ENCODE data around the gene MACROD2.

Gene MACROD2

DNA sequence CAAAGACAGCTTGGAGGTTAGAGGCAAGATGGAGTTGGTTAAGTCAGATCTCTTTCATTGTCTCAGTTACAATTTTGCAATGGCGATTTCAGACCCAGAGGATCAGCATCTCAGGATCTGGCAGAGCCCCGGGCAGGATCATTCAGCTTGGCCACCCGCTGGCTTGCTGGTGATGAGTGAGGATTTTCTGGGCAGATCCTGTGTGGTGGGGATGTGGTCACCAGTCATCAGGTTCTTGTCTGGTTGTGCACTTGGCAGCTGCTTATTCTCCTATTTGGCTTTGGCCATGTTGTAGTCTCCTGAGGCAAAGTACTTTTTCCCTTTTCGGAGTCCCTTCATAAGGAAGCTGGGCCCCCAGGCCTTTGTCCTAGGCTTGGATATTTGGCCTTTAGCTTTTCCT is 1624.0 kb downstream of the MACROD2 start (continued):
- TF ChIP-seq, protein P1, sequence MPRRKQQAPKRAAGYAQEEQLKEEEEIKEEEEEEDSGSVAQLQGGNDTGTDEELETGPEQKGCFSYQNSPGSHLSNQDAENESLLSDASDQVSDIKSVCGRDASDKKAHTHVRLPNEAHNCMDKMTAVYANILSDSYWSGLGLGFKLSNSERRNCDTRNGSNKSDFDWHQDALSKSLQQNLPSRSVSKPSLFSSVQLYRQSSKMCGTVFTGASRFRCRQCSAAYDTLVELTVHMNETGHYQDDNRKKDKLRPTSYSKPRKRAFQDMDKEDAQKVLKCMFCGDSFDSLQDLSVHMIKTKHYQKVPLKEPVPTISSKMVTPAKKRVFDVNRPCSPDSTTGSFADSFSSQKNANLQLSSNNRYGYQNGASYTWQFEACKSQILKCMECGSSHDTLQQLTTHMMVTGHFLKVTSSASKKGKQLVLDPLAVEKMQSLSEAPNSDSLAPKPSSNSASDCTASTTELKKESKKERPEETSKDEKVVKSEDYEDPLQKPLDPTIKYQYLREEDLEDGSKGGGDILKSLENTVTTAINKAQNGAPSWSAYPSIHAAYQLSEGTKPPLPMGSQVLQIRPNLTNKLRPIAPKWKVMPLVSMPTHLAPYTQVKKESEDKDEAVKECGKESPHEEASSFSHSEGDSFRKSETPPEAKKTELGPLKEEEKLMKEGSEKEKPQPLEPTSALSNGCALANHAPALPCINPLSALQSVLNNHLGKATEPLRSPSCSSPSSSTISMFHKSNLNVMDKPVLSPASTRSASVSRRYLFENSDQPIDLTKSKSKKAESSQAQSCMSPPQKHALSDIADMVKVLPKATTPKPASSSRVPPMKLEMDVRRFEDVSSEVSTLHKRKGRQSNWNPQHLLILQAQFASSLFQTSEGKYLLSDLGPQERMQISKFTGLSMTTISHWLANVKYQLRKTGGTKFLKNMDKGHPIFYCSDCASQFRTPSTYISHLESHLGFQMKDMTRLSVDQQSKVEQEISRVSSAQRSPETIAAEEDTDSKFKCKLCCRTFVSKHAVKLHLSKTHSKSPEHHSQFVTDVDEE (CRISPR knock-in tag; IDR thresholded peaks at IDR 0.05), result no peak

DNA sequence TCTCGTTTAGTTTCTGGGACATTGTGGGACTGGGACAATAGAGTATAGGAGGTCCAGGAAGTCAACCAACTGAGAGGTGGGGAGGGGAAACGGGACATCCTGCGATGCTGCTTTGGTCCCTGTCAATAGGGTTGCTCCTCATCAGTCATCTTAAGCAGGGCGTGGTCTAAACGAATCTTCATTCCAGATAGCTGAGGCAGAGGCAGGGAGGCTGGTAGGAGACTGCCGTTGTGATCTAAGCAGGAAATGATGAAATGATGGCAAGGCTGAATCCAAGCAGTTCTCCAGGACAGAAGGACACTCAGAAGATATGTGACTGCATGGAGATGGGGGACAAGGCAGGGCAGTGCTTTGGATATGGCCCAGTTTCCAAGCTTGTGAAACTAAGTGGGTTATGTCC is 1624.5 kb downstream of the MACROD2 start:
- TF ChIP-seq, protein P2, sequence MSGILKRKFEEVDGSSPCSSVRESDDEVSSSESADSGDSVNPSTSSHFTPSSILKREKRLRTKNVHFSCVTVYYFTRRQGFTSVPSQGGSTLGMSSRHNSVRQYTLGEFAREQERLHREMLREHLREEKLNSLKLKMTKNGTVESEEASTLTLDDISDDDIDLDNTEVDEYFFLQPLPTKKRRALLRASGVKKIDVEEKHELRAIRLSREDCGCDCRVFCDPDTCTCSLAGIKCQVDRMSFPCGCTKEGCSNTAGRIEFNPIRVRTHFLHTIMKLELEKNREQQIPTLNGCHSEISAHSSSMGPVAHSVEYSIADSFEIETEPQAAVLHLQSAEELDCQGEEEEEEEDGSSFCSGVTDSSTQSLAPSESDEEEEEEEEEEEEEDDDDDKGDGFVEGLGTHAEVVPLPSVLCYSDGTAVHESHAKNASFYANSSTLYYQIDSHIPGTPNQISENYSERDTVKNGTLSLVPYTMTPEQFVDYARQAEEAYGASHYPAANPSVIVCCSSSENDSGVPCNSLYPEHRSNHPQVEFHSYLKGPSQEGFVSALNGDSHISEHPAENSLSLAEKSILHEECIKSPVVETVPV (CRISPR knock-in tag; IDR thresholded peaks at IDR 0.05), result no peak
- TF ChIP-seq, protein P3, sequence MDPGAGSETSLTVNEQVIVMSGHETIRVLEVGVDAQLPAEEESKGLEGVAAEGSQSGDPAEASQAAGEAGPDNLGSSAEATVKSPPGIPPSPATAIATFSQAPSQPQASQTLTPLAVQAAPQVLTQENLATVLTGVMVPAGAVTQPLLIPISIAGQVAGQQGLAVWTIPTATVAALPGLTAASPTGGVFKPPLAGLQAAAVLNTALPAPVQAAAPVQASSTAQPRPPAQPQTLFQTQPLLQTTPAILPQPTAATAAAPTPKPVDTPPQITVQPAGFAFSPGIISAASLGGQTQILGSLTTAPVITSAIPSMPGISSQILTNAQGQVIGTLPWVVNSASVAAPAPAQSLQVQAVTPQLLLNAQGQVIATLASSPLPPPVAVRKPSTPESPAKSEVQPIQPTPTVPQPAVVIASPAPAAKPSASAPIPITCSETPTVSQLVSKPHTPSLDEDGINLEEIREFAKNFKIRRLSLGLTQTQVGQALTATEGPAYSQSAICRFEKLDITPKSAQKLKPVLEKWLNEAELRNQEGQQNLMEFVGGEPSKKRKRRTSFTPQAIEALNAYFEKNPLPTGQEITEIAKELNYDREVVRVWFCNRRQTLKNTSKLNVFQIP (CRISPR knock-in tag; IDR thresholded peaks at IDR 0.05; ENCODE audit: borderline replicate concordance, low read depth), result no peak
- TF ChIP-seq TOX (CRISPR knock-in tag; IDR thresholded peaks at IDR 0.05; ENCODE audit: borderline replicate concordance), result no peak
- no peak for TF ChIP-seq ESRRG (CRISPR knock-in tag; IDR thresholded peaks at IDR 0.05)
- TF ChIP-seq, protein P4, sequence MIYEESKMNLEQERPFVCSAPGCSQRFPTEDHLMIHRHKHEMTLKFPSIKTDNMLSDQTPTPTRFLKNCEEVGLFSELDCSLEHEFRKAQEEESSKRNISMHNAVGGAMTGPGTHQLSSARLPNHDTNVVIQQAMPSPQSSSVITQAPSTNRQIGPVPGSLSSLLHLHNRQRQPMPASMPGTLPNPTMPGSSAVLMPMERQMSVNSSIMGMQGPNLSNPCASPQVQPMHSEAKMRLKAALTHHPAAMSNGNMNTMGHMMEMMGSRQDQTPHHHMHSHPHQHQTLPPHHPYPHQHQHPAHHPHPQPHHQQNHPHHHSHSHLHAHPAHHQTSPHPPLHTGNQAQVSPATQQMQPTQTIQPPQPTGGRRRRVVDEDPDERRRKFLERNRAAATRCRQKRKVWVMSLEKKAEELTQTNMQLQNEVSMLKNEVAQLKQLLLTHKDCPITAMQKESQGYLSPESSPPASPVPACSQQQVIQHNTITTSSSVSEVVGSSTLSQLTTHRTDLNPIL (CRISPR knock-in tag; IDR thresholded peaks at IDR 0.05; ENCODE audit: low read depth), result no peak
- TF ChIP-seq GLIS3 (CRISPR knock-in tag; IDR thresholded peaks at IDR 0.05), result no peak
- TF ChIP-seq OSR1 (CRISPR knock-in tag; IDR thresholded peaks at IDR 0.05), result no peak
- TF ChIP-seq BACH2 (CRISPR knock-in tag; IDR thresholded peaks at IDR 0.05; ENCODE audit: borderline replicate concordance), result no peak
- no peak for TF ChIP-seq ZNF70 (CRISPR knock-in tag; IDR thresholded peaks at IDR 0.05)
- no peak for TF ChIP-seq ZFP3 (CRISPR knock-in tag; IDR thresholded peaks at IDR 0.05)
- no peak for TF ChIP-seq SNAI2 (CRISPR knock-in tag; IDR thresholded peaks at IDR 0.05)
- TF ChIP-seq CSDC2 (CRISPR knock-in tag; IDR thresholded peaks at IDR 0.05), result no peak
- TF ChIP-seq TCF4 (CRISPR knock-in tag; IDR thresholded peaks at IDR 0.05; ENCODE audit: borderline replicate concordance), result no peak
- TF ChIP-seq ZC3H10 (CRISPR knock-in tag; IDR thresholded peaks at IDR 0.05), result no peak
- TF ChIP-seq ISL1 (CRISPR knock-in tag; IDR thresholded peaks at IDR 0.05), result no peak
- TF ChIP-seq ZFP30 (CRISPR knock-in tag; IDR thresholded peaks at IDR 0.05), result no peak
- TF ChIP-seq, protein P5, sequence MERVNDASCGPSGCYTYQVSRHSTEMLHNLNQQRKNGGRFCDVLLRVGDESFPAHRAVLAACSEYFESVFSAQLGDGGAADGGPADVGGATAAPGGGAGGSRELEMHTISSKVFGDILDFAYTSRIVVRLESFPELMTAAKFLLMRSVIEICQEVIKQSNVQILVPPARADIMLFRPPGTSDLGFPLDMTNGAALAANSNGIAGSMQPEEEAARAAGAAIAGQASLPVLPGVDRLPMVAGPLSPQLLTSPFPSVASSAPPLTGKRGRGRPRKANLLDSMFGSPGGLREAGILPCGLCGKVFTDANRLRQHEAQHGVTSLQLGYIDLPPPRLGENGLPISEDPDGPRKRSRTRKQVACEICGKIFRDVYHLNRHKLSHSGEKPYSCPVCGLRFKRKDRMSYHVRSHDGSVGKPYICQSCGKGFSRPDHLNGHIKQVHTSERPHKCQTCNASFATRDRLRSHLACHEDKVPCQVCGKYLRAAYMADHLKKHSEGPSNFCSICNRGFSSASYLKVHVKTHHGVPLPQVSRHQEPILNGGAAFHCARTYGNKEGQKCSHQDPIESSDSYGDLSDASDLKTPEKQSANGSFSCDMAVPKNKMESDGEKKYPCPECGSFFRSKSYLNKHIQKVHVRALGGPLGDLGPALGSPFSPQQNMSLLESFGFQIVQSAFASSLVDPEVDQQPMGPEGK (CRISPR knock-in tag; IDR thresholded peaks at IDR 0.05; ENCODE audit: borderline replicate concordance), result no peak
- no peak for TF ChIP-seq ZNF8 (CRISPR knock-in tag; IDR thresholded peaks at IDR 0.05)
- ATAC-seq, result no peak

DNA sequence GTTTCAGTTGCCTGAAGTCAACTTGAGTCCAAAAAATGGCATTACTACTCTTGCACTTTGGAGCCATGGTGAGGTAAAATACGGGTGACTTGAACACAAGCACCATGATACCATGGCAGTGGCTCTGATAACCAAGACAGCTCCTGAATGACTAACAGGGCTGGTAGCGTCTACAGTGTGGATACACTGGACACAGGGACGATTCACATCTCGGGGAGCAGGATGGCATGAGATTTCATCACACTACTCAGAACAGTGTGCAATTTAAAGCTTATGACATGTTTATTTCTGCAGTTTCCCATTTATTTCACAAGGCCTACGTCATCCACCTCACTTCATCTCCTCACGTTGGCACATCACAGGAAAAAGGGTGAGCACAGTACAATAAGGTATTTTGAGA is 1627.1 kb downstream of the MACROD2 start:
- ATAC-seq, result no peak
- TF ChIP-seq, protein P4 (CRISPR knock-in tag; IDR thresholded peaks at IDR 0.05; ENCODE audit: low read depth), result no peak
- TF ChIP-seq BACH2 (CRISPR knock-in tag; IDR thresholded peaks at IDR 0.05; ENCODE audit: borderline replicate concordance), result no peak
- TF ChIP-seq, protein P5 (CRISPR knock-in tag; IDR thresholded peaks at IDR 0.05; ENCODE audit: borderline replicate concordance), result no peak
- TF ChIP-seq ZC3H10 (CRISPR knock-in tag; IDR thresholded peaks at IDR 0.05), result no peak
- TF ChIP-seq ZFP3 (CRISPR knock-in tag; IDR thresholded peaks at IDR 0.05), result no peak
- no peak for TF ChIP-seq ZNF70 (CRISPR knock-in tag; IDR thresholded peaks at IDR 0.05)
- TF ChIP-seq, protein P1 (CRISPR knock-in tag; IDR thresholded peaks at IDR 0.05), result no peak
- TF ChIP-seq ESRRG (CRISPR knock-in tag; IDR thresholded peaks at IDR 0.05), result no peak
- TF ChIP-seq ISL1 (CRISPR knock-in tag; IDR thresholded peaks at IDR 0.05), result no peak
- TF ChIP-seq OSR1 (CRISPR knock-in tag; IDR thresholded peaks at IDR 0.05), result no peak
- TF ChIP-seq TCF4 (CRISPR knock-in tag; IDR thresholded peaks at IDR 0.05; ENCODE audit: borderline replicate concordance), result no peak
- no peak for TF ChIP-seq ZNF8 (CRISPR knock-in tag; IDR thresholded peaks at IDR 0.05)
- TF ChIP-seq SNAI2 (CRISPR knock-in tag; IDR thresholded peaks at IDR 0.05), result no peak
- no peak for TF ChIP-seq ZNF565 (CRISPR knock-in tag; conservative IDR thresholded peaks at IDR 0.05; ENCODE audit: low read depth)
- TF ChIP-seq ZFP30 (CRISPR knock-in tag; IDR thresholded peaks at IDR 0.05), result no peak
- no peak for TF ChIP-seq PPARA (CRISPR knock-in tag; IDR thresholded peaks at IDR 0.05; ENCODE audit: borderline replicate concordance)
- no peak for TF ChIP-seq TOX (CRISPR knock-in tag; IDR thresholded peaks at IDR 0.05; ENCODE audit: borderline replicate concordance)
